ENCODE results near the gene PLET1. TPM values are rescaled to one million over a fixed set of nuclear protein-coding genes. Genes with fewer than 3 reads are reported as not detected.

Gene PLET1
- total RNA-seq, 1 experiment from 2014 or later: 0.26 TPM

GRCh38 chr11:112285841-112286311 is 25.2 kb upstream of the PLET1 start:
- intact Hi-C loops (cut with micrococcal nuclease): loop anchor here (10.0 kb wide), 1 partner anchor 201 kb away; the partner anchor contains the start of genes SDHD and TIMM8B
- Histone ChIP-seq H3K27ac (ENCODE audit: low read length) (no peak overlapping the region), H3K4me2 (ENCODE audit: low read length) (no peak overlapping the region), H3K4me3 (ENCODE audit: low read length) (no peak overlapping the region), H3K36me3 (ENCODE audit: low read depth, low read length) (no peaks in the 10 kb centered on the region), H3K27me3 (ENCODE audit: low read length) (no peaks in the 10 kb centered on the region), H2AFZ (ENCODE audit: low read length) (no peak overlapping the region), H3K9me3 (ENCODE audit: low read length) (no peaks in the 10 kb centered on the region), H4K20me1 (ENCODE audit: low read length) (no peaks in the 10 kb centered on the region), H3K9me2 (replicated peaks; ENCODE audit: low read length) (no peaks in the 10 kb centered on the region), H3K9ac (ENCODE audit: low read length) (no peak overlapping the region), H3K4me1 (ENCODE audit: insufficient read depth, low read length) (peaks cover 11% of the 10 kb centered on the region), H3F3A (ENCODE audit: low read length, unreplicated experiment) (no peaks in the 10 kb centered on the region), H3K79me2 (ENCODE audit: low read length) (no peaks in the 10 kb centered on the region)
- DNase-seq: no peak
- ChIA-PET CTCF (no interaction called here), POLR2A (ENCODE audit: unreplicated experiment) (no interaction called here)
- no TSS peak for BruUV-seq (replicated peaks)
- ATAC-seq: no peak
- TF ChIP-seq EZH2phosphoT487 (IDR thresholded peaks at IDR 0.05; ENCODE audit: borderline replicate concordance, low read length) (no peak), CTCF (conservative IDR thresholded peaks at IDR 0.05; ENCODE audit: low read depth, low read length) (no peak), EZH2 (IDR thresholded peaks at IDR 0.05; ENCODE audit: low read length, unreplicated experiment) (no peak)

- H2AFZ ChIP-seq (ENCODE audit: low read length): no peak overlapping the region
- DNase-seq (no peak), ATAC-seq (no peak)
- H3F3A ChIP-seq (ENCODE audit: low read length, unreplicated experiment): no peaks in the 10 kb centered on the region
- H4K20me1 ChIP-seq (ENCODE audit: low read length): no peaks in the 10 kb centered on the region
- no peaks in the 10 kb centered on the region for H3K27me3 ChIP-seq (ENCODE audit: low read length)
- POLR2A ChIA-PET (ENCODE audit: unreplicated experiment): no interaction called here
- TF ChIP-seq EZH2phosphoT487 (IDR thresholded peaks at IDR 0.05; ENCODE audit: borderline replicate concordance, low read length) (no peak), EZH2 (IDR thresholded peaks at IDR 0.05; ENCODE audit: low read length, unreplicated experiment) (no peak), CTCF (conservative IDR thresholded peaks at IDR 0.05; ENCODE audit: low read depth, low read length) (no peak)
- H3K27ac ChIP-seq (ENCODE audit: low read length): no peak overlapping the region
- H3K9me2 ChIP-seq (replicated peaks; ENCODE audit: low read length): no peaks in the 10 kb centered on the region
- no peak overlapping the region for H3K4me2 ChIP-seq (ENCODE audit: low read length)
- H3K79me2 ChIP-seq (ENCODE audit: low read length): no peaks in the 10 kb centered on the region
- no peak overlapping the region for H3K9ac ChIP-seq (ENCODE audit: low read length)
- H3K4me1 ChIP-seq (ENCODE audit: insufficient read depth, low read length): 0 out of 2 replicates have a peak, but pooled peaks cover 4% of the 10 kb centered on the region
- no TSS peak for BruUV-seq (replicated peaks)
- intact Hi-C loops (cut with micrococcal nuclease): loop anchor here (10.0 kb wide), 1 partner anchor 197 kb away; the partner anchor contains the start of genes SDHD and TIMM8B
- CTCF ChIA-PET: interaction anchor here (0.8 to 1.3 kb wide), 2 partner anchors 33 to 62 kb away, joined by 3 to 5 read pairs; no protein-coding TSS in a partner anchor
- H3K36me3 ChIP-seq (ENCODE audit: low read depth, low read length): no peaks in the 10 kb centered on the region
- no peak overlapping the region for H3K4me3 ChIP-seq (ENCODE audit: low read length)
- no peaks in the 10 kb centered on the region for H3K9me3 ChIP-seq (ENCODE audit: low read length)
Measured at GRCh38 chr11:112281726-112282125, 21.1 kb upstream of the PLET1 start.

Data from PC-3 (cell line).